Left lung (tissue), 10 donors: ENCODE data around the gene A3GALT2. TPM values are rescaled to one million over a fixed set of nuclear protein-coding genes. Genes with fewer than 3 reads are reported as not detected.
A peak's percentile ranks its signal among the peaks of the same experiment; 100 is the strongest.

Source experiments
- ATAC-seq: fragments of 200-7000 bp; cut with Tn5 transposase; one replicate; pipeline ENCODE4 v1.9.1; 2020; ENCODE audit warnings: moderate library complexity
- DNase-seq, 4 donors: peaks; one replicate each; pipeline ENCODE4 v3.0.0-alpha.2; 2013 to 2020
- H3K27ac ChIP-seq, 2 donors: fragments of 200-600 bp; sonication (generic) in 1 of 2; one replicate each; pipeline versions ENCODE4 v1.5.0 to v1.8.0; 2020 to 2021
- H3K27me3 ChIP-seq, 2 donors: fragments of 200-600 bp; sonication (generic) in 1 of 2; one replicate each; pipeline versions ENCODE4 v1.5.0 to v1.8.0; 2020 to 2021
- H3K36me3 ChIP-seq, 2 donors: fragments of 200-600 bp; sonication (generic) in 1 of 2; one replicate each; pipeline versions ENCODE4 v1.5.0 to v1.8.0; 2020 to 2021
- H3K4me1 ChIP-seq, 2 donors: fragments of 200-600 bp; one replicate each; pipeline ENCODE4 v1.8.0; 2021
- H3K4me3 ChIP-seq, 2 donors: fragments of 200-600 bp; sonication (generic) in 1 of 2; one replicate each; pipeline versions ENCODE4 v1.5.0 to v1.8.0; 2020 to 2021; ENCODE audit warnings: mild to moderate bottlenecking in 1 of 2
- H3K9me3 ChIP-seq, 2 donors: fragments of 200-600 bp; sonication (generic) in 1 of 2; one replicate each; pipeline versions ENCODE4 v1.5.0 to v1.8.0; 2020 to 2021
- intact Hi-C, 2 donors: fragments of 100-400 bp; cut with DNase I; formaldehyde crosslinking; loops; one replicate each; pipeline versions ENCODE4 v1.11.2 to v1.14.2; 2022
- polyA plus RNA-seq, 6 donors: library from polyadenylated mRNA; unstranded; fragments of 120-200 nt; gene quantifications; one replicate each; pipeline ENCODE4 v1.2.1, GENCODE V29; 2013; ENCODE audit not compliant: insufficient read length in 6 of 6
- total RNA-seq, 2 donors: library from RNA; stranded (reverse); fragmentation: NEBNext Ultra II Directional; extraction: Animal tissue kit (Norgen Biotek cat#: 25700); gene quantifications; one replicate each; pipeline ENCODE4 v1.2.1, GENCODE V29; 2021
- TF ChIP-seq, protein P1 (sequence below), 2 donors: fragments of 200-600 bp; sonication (generic) in 1 of 2; IDR thresholded peaks; one replicate each; pipeline versions ENCODE4 v1.5.0 to v1.8.0; 2021; ENCODE audit warnings: antibody characterized with exemption in 2 of 2
- donor health status: DM: no; HTN: yes; CAD: no.
- donor health status: DM: no; HTN: no; CAD: no.

The A3GALT2 gene
- total and polyA plus RNA-seq, 8 donors = 0.25 to 0.28 (median 0.25) TPM; not detected in 5

DNA sequence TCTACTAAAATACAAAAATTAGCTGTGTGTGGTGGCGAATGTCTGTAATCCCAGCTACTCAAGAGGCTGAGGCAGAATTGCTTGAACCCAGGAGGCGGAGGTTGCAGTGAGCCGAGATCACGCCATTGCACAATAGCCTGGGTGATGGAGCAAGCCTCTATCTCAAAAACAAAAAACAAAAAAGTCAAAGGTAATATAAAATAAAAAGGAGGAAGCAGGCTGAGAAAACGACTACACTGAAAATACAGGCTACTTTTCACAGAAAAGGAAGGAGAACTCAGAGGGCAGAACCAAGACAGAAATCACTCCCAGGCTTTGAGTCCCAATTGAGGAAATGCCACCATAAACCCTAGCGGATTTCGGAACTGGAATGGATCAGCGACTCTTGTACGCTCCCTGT lies 5.9 kb upstream of the A3GALT2 start:
- intact Hi-C loops = no loop called here
- H3K36me3 ChIP-seq = peaks cover 6 to 100% of the 10 kb centered on the region in 2 donors
- H3K4me3 ChIP-seq = no peak overlapping the region
- peaks cover 20 to 69% of the 10 kb centered on the region in 2 donors for H3K4me1 ChIP-seq
- H3K27me3 ChIP-seq = no peaks in the 10 kb centered on the region
- ATAC-seq (no peak), DNase-seq (peak in 1 of 4 donors; percentile 58)
- TF ChIP-seq, protein P1, sequence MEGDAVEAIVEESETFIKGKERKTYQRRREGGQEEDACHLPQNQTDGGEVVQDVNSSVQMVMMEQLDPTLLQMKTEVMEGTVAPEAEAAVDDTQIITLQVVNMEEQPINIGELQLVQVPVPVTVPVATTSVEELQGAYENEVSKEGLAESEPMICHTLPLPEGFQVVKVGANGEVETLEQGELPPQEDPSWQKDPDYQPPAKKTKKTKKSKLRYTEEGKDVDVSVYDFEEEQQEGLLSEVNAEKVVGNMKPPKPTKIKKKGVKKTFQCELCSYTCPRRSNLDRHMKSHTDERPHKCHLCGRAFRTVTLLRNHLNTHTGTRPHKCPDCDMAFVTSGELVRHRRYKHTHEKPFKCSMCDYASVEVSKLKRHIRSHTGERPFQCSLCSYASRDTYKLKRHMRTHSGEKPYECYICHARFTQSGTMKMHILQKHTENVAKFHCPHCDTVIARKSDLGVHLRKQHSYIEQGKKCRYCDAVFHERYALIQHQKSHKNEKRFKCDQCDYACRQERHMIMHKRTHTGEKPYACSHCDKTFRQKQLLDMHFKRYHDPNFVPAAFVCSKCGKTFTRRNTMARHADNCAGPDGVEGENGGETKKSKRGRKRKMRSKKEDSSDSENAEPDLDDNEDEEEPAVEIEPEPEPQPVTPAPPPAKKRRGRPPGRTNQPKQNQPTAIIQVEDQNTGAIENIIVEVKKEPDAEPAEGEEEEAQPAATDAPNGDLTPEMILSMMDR (IDR thresholded peaks at IDR 0.05) = no peak
- no peaks in the 10 kb centered on the region for H3K9me3 ChIP-seq
- peak overlapping the region; percentile 26 to 79 for H3K27ac ChIP-seq

- intact Hi-C loops = no loop called here
- peak overlapping the region in 1 of 2 donors; percentile 79 for H3K27ac ChIP-seq
- H3K27me3 ChIP-seq = no peaks in the 10 kb centered on the region
These were observed 4.0 kb upstream of the A3GALT2 start for GRCh38 chr1:33324677-33325575.

DNA sequence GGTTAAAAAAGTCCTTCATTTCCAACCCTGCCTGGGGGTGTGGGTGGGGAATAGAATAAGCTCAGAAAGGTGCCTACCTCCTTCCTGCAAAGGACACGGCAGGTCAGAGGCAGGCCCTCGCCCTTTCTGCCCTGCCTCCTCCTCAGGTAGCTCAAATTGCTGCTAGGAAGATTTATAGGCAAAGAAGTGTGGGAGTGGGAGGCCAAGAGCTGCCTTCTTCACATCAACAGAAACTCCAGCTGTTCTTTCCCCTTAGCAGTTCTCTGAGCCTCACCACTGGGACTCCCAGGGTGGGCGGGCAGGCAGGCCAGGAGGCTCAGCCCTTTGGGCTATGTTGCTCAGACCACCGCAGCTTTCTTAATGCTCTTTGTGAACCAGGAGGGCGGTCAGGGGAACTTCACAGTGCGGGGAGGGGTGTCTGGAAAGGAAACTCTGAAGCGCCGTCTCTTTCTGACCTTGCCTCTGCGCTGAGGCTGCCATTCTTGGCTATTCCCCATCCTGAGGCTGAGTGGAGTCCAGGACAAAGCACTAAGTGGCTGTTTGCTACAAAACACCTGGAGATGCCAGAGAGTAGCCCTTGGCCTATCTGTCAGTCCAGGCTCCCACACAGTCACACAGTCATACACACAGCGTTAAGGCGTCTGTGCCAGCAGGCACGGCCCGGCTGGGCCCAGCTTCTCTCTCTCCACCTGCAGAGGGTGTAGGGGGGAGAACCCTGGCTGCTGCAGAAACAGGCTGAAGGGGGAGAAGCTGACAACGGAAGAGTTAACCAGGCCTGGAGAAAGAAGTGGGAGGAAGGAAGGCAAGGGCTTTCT lies 3.0 kb upstream of the A3GALT2 start:
- TF ChIP-seq, protein P1 (IDR thresholded peaks at IDR 0.05) = no peak
- no peak overlapping the region for H3K4me3 ChIP-seq
- intact Hi-C loops = no loop called here
- DNase-seq (no peak), ATAC-seq (no peak)
- H3K36me3 ChIP-seq = peaks cover 6 to 75% of the 10 kb centered on the region in 2 donors
- H3K27ac ChIP-seq = peak overlapping the region in 1 of 2 donors; percentile 6
- H3K4me1 ChIP-seq = peaks cover 16 to 40% of the 10 kb centered on the region in 2 donors
- no peaks in the 10 kb centered on the region for H3K9me3 ChIP-seq
- no peaks in the 10 kb centered on the region for H3K27me3 ChIP-seq

More at GRCh38 chr1:33324677-33325575, 4.0 kb upstream of the A3GALT2 start:
- H3K9me3 ChIP-seq = no peaks in the 10 kb centered on the region
- peaks cover 16 to 51% of the 10 kb centered on the region in 2 donors for H3K4me1 ChIP-seq
- TF ChIP-seq, protein P1 (IDR thresholded peaks at IDR 0.05) = no peak
- DNase-seq (no peak), ATAC-seq (no peak)
- H3K36me3 ChIP-seq = peaks cover 6 to 86% of the 10 kb centered on the region in 2 donors
- H3K4me3 ChIP-seq = no peak overlapping the region

DNA sequence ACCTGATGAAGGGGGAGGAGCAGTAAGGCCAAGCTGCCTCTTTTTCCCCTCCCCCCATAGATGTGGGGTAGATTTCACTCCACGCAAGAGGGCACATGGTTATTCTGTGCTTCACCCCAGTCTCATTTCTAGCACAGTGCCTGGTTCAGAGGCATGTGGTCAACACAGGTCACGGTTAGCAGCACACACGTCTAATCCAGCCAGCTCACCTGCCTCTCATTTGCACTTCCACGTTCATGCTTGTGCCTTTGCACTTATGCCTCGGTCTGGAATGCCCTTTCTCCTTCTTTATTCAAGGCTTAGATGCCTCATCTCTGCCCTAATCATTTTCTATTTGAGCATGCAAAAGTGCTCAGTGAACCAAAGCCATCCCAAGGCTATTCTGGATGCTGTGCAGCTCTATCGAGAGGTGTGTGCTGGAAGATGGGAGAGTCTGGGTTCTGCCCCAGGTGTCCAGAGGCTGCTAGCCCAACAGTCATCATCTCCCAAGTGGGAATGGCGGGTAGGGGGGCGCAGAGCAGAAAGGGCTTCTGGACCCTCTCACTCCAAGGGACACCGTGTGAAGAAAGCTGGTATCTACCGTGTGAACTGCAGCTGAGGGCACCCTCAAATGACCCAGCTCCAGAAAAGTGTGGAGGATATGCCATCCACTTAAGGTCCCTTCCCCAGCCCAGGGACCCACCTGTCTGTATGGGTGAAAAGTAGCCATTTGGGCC lies 2.1 kb upstream of the A3GALT2 start:
- ATAC-seq (no peak), DNase-seq (no peak)
- H3K27ac ChIP-seq = peak overlapping the region in 1 of 2 donors; percentile 6
- intact Hi-C loops = no loop called here
- no peaks in the 10 kb centered on the region for H3K27me3 ChIP-seq
- no peak overlapping the region for H3K4me3 ChIP-seq
- TF ChIP-seq, protein P1 (IDR thresholded peaks at IDR 0.05) = no peak
- peaks cover 6 to 67% of the 10 kb centered on the region in 2 donors for H3K36me3 ChIP-seq
- H3K9me3 ChIP-seq = no peaks in the 10 kb centered on the region
- H3K4me1 ChIP-seq = peaks cover 10 to 32% of the 10 kb centered on the region in 2 donors
